HCT116 (cell line): Measurements from ENCODE around the gene AURKAIP1. TPM values are rescaled to one million over a fixed set of nuclear protein-coding genes. Genes with fewer than 3 reads are reported as not detected.

Experiments used
- ATAC-seq: fragments of 200-7000 bp; cut with Tn5 transposase; 2 replicates; pipeline ENCODE4 v1.9.1; 2020; ENCODE audit warnings: mild to moderate bottlenecking, moderate library complexity
- BruUV-seq: library from RNA; stranded (reverse); fragments of 400-500 nt; replicated peaks from 2 replicates; lab custom pipeline; 2021; lab: Mats Ljungman, UMichigan
- CTCF ChIA-PET: fragments of 300-600 bp; sonication (Branson Sonifier 250); formaldehyde crosslinking; loops from one replicate; lab custom pipeline; 2021; ENCODE audit warnings: antibody characterized with exemption; lab: Charles Lee
- POLR2A ChIA-PET: fragments of 300-600, 350-600 bp; sonication (Branson Sonifier 250); formaldehyde crosslinking; loops from one replicate; lab custom pipeline; 2021; ENCODE audit warnings: antibody characterized with exemption; lab: Charles Lee
- RAD21 ChIA-PET, 2 experiments: fragments of 300-600 bp; sonication (Branson Sonifier 250); formaldehyde crosslinking; loops; one replicate each; lab custom pipeline; 2023; ENCODE audit warnings: low total read pairs in 2 of 2; ENCODE audit not compliant: uncharacterized antibody in 2 of 2, unreplicated experiment in 2 of 2, low non-redundant PET in 1 of 2; lab: Charles Lee
- DNase-seq: peaks from one replicate; pipeline ENCODE4 v3.0.0-alpha.2; 2010; ENCODE audit warnings: low read depth, low spot score
- H2AFZ ChIP-seq: fragments of 200-600 bp; shearing (Covaris generic), sonication (generic); 2 replicates; pipeline ENCODE4 v1.6.1; 2017; ENCODE audit warnings: low read depth, mixed run types, mixed read lengths, antibody characterized with exemption, low read length; ENCODE audit not compliant: poor library complexity, severe bottlenecking
- H3K27ac ChIP-seq: 2 replicates; pipeline ENCODE4 v1.5.1; 2012; ENCODE audit warnings: low read depth, low read length
- H3K27me3 ChIP-seq: fragments of 200-600 bp; sonication (generic); 2 replicates; pipeline ENCODE4 v1.6.1; 2016; ENCODE audit warnings: mixed run types, low read length, mixed read lengths; ENCODE audit not compliant: insufficient read depth
- H3K36me3 ChIP-seq, 2 experiments: fragments of 200-500 bp in 1 of 2; fragments of 200-600 bp in 1 of 2; sonication (Bioruptor generic) in 1 of 2; sonication (generic) in 1 of 2; 2 replicates each; pipeline versions ENCODE4 v1.5.1 to v1.6.1; 2014 to 2016; ENCODE audit warnings: low read length in 2 of 2, inconsistent platforms in 1 of 2, mixed read lengths in 1 of 2, mixed run types in 1 of 2; ENCODE audit not compliant: insufficient read depth in 2 of 2, control insufficient read depth in 1 of 2
- H3K4me1 ChIP-seq, 2 experiments: fragments of 200-600 bp in 1 of 2; sonication (generic) in 1 of 2; 2 replicates each; pipeline versions ENCODE4 v1.5.1 to v1.6.1; 2012 to 2017; ENCODE audit warnings: low read length in 2 of 2, inconsistent platforms in 1 of 2, mild to moderate bottlenecking in 1 of 2, mixed read lengths in 1 of 2, mixed run types in 1 of 2, moderate library complexity in 1 of 2; ENCODE audit not compliant: insufficient read depth in 2 of 2, control insufficient read depth in 1 of 2
- H3K4me2 ChIP-seq: fragments of 200-600 bp; sonication (generic); 2 replicates; pipeline ENCODE4 v1.6.1; 2017; ENCODE audit warnings: mixed run types, low read length, mixed read lengths
- H3K4me3 ChIP-seq, 2 experiments: fragments of 200-600 bp in 1 of 2; sonication (generic) in 1 of 2; replicated peaks in 1 of 2; 2 replicates each; pipeline ENCODE4 v1.5.1; 2011 to 2016; ENCODE audit warnings: low read length in 2 of 2, control low read depth in 1 of 2, low read depth in 1 of 2, mild to moderate bottlenecking in 1 of 2, mixed read lengths in 1 of 2, mixed run types in 1 of 2
- H3K79me2 ChIP-seq: fragments of 200-600 bp; sonication (generic); 2 replicates; pipeline ENCODE4 v1.6.1; 2017; ENCODE audit warnings: mild to moderate bottlenecking, mixed run types, low read length, moderate library complexity, mixed read lengths; ENCODE audit not compliant: insufficient read depth
- H3K9ac ChIP-seq: fragments of 200-600 bp; sonication (generic); 2 replicates; pipeline ENCODE4 v1.6.1; 2016; ENCODE audit warnings: low read length, mixed read lengths
- H3K9me2 ChIP-seq: fragments of 200-600 bp; sonication (generic), shearing (Covaris generic); 2 replicates; pipeline ENCODE4 v1.6.1; 2017; ENCODE audit warnings: mixed run types, mild to moderate bottlenecking, moderate library complexity; ENCODE audit not compliant: insufficient read depth
- H3K9me3 ChIP-seq, 2 experiments: fragments of 200-500 bp in 1 of 2; fragments of 200-600 bp in 1 of 2; sonication (Bioruptor generic) in 1 of 2; sonication (generic) in 1 of 2; 2 replicates each; pipeline ENCODE4 v1.6.1; 2014 to 2017; ENCODE audit warnings: low read length in 2 of 2, mixed read lengths in 2 of 2, inconsistent platforms in 1 of 2, low read depth in 1 of 2, mild to moderate bottlenecking in 1 of 2, mixed run types in 1 of 2, moderate library complexity in 1 of 2; ENCODE audit not compliant: control insufficient read depth in 1 of 2, insufficient read depth in 1 of 2
- H4K20me1 ChIP-seq: fragments of 200-600 bp; sonication (generic), shearing (Covaris generic); 2 replicates; pipeline ENCODE4 v1.6.1; 2017; ENCODE audit warnings: mixed run types, mild to moderate bottlenecking, moderate library complexity; ENCODE audit not compliant: insufficient read depth
- ELF1 ChIP-seq: IDR thresholded peaks from 2 replicates; pipeline ENCODE4 v1.6.1; 2012; ENCODE audit warnings: low read depth, borderline replicate concordance
- EZH2 ChIP-seq: fragments of 200-600 bp; sonication (generic); IDR thresholded peaks from 2 replicates; pipeline ENCODE4 v1.6.1; 2017; ENCODE audit warnings: antibody characterized with exemption, mixed run types
- EZH2phosphoT487 ChIP-seq: fragments of 200-600 bp; IDR thresholded peaks from 2 replicates; pipeline ENCODE4 v1.6.1; 2018; ENCODE audit warnings: antibody characterized with exemption, borderline replicate concordance
- FOSL1 ChIP-seq: IDR thresholded peaks from 2 replicates; pipeline ENCODE4 v1.6.1; 2012; ENCODE audit warnings: low read depth
- RAD21 ChIP-seq: IDR thresholded peaks from 2 replicates; pipeline ENCODE4 v1.6.1; 2012; ENCODE audit warnings: low read depth, mild to moderate bottlenecking
- SIN3A ChIP-seq: IDR thresholded peaks from 2 replicates; pipeline ENCODE4 v1.6.1; 2012; ENCODE audit warnings: low read depth
- SP1 ChIP-seq: IDR thresholded peaks from 2 replicates; pipeline ENCODE4 v1.6.1; 2012; ENCODE audit warnings: low read depth
- TCF7L2 ChIP-seq: IDR thresholded peaks from 2 replicates; pipeline ENCODE4 v1.7.0; 2011; ENCODE audit warnings: borderline replicate concordance, inconsistent platforms; ENCODE audit not compliant: insufficient read depth, insufficient read length; ENCODE audit errors: extremely low read depth
- intact Hi-C: fragments of 100-400 bp; cut with micrococcal nuclease; formaldehyde crosslinking; loops from 2 replicates; pipeline ENCODE4 v1.10.0; 2022
- total RNA-seq: library from RNA; stranded (reverse); gene quantifications from one replicate; pipeline ENCODE4 v1.2.1, GENCODE V29; 2021; ENCODE audit not compliant: unreplicated experiment
- TF ChIP-seq, protein P1 (sequence below): IDR thresholded peaks from 2 replicates; pipeline ENCODE4 v1.6.1; 2011; ENCODE audit warnings: mild to moderate bottlenecking, low read length, moderate library complexity; ENCODE audit not compliant: insufficient replicate concordance; ENCODE audit errors: extremely low read depth

Gene AURKAIP1
- total RNA-seq, 1 experiment from 2014 or later, result 200 TPM

DNA sequence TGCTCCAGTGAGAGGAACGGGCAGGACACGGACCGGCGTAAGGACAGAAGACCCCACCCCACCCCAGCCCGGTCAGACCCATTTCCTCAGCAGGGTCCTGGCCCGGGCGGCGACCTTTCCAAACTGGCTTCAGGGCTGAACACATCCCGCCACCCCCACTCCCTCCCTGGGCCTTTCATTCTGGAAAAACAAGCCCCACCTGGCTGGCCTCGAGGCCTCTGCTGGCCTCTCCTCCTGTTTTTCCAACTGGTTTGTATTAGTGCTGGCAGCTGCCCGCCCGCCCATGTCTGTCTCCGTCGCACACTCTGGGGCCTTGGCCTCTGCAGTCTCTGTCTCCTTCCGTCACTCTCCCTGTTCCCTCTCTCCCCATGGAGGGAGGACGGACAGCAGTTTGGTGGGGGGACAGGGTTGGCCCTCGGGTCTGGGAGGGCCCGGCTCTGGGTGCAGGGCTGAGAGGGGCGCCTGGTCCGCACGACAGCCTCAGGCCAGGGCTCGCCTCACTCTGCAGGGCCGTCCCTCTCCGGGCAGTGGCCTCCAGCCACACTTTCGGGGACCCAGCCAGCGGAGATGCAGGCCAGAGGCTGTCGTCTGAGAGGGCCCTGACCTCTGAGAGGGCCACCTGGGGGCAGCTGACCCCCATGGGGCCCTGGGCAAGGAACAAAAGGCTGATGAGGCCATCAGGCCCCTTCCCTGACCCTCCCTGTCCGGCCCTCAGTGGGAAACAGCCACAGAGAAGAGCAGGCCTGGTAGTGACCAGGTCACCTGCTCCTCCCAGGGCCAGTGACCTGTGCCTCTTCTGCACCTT, 15.1 kb downstream of the AURKAIP1 start:
- Histone ChIP-seq H3K4me3 (no peak overlapping the region), H3K9ac (peak overlapping the region; percentile 51), H2AFZ (no peak overlapping the region), H3K79me2 (no peaks in the 10 kb centered on the region), H3K27me3 (no peaks in the 10 kb centered on the region), H3K27ac (peak overlapping the region; percentile 49), H3K36me3 (no peaks in the 10 kb centered on the region), H3K4me1 (peaks cover 24 to 57% of the 10 kb centered on the region in 2 experiments), H3K4me2 (peak overlapping the region; percentile 68), H3K9me2 (no peaks in the 10 kb centered on the region), H4K20me1 (no peaks in the 10 kb centered on the region), H3K9me3 (no peaks in the 10 kb centered on the region)
- intact Hi-C loops, result no loop called here
- RAD21 ChIA-PET, result interaction anchor here in 1 of 2 experiments (1.2 kb wide), 1 partner anchor 12 kb away, joined by 3 read pairs; no protein-coding TSS in a partner anchor
- DNase-seq (no peak), ATAC-seq (peak; percentile 1; the same call in 1 of the 2 replicates)
- TF ChIP-seq TCF7L2, result no peak
- TF ChIP-seq SP1, result no peak
- TF ChIP-seq EZH2phosphoT487, result no peak
- no peak for TF ChIP-seq FOSL1
- no peak for TF ChIP-seq RAD21
- TF ChIP-seq SIN3A, result no peak
- TF ChIP-seq, protein P1, sequence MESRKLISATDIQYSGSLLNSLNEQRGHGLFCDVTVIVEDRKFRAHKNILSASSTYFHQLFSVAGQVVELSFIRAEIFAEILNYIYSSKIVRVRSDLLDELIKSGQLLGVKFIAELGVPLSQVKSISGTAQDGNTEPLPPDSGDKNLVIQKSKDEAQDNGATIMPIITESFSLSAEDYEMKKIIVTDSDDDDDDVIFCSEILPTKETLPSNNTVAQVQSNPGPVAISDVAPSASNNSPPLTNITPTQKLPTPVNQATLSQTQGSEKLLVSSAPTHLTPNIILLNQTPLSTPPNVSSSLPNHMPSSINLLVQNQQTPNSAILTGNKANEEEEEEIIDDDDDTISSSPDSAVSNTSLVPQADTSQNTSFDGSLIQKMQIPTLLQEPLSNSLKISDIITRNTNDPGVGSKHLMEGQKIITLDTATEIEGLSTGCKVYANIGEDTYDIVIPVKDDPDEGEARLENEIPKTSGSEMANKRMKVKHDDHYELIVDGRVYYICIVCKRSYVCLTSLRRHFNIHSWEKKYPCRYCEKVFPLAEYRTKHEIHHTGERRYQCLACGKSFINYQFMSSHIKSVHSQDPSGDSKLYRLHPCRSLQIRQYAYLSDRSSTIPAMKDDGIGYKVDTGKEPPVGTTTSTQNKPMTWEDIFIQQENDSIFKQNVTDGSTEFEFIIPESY, result no peak
- no peak for TF ChIP-seq ELF1
- TF ChIP-seq EZH2, result no peak
- no TSS peak for BruUV-seq
- CTCF ChIA-PET, result no interaction called here
- POLR2A ChIA-PET, result no interaction called here
